Measurements from ENCODE around the gene PEF1.

The PEF1 gene

GRCh38 chr1:31580513-31580870 lies 64.2 kb downstream of the PEF1 start:
- H3K4me1 ChIP-seq (ENCODE audit: control insufficient read depth, insufficient read depth, low read length, poor library complexity, severe bottlenecking): no peaks in the 10 kb centered on the region
- no peak overlapping the region for H3K27ac ChIP-seq (ENCODE audit: insufficient read depth, low read length, poor library complexity, severe bottlenecking)
- no peaks in the 10 kb centered on the region for H3K9me3 ChIP-seq (ENCODE audit: control insufficient read depth, low read length)
- no peaks in the 10 kb centered on the region for H3K27me3 ChIP-seq (replicated peaks; ENCODE audit: control insufficient read depth, insufficient read depth, low read length, poor library complexity, severe bottlenecking)
- H3K4me3 ChIP-seq (ENCODE audit: insufficient read depth, low read depth, low read length, poor library complexity, severe bottlenecking): no peak overlapping the region
- no peak for DNase-seq
- H3K36me3 ChIP-seq (ENCODE audit: control insufficient read depth, insufficient read depth, low read length): no peaks in the 10 kb centered on the region

All from effector memory CD4-positive, alpha-beta T cell (primary cell).